HepG2 (cell line): ENCODE measurements around the gene IL17RB. TPM values are rescaled to one million over a fixed set of nuclear protein-coding genes. Genes with fewer than 3 reads are reported as not detected.

Source experiments
- ATAC-seq: fragments of 200-7000 bp; cut with Tn5 transposase; 3 replicates; pipeline ENCODE4 v1.9.1; 2020; ENCODE audit warnings: mild to moderate bottlenecking, moderate library complexity
- BruUV-seq: library from RNA; stranded (reverse); fragments of 400-500 nt; replicated peaks from 2 replicates; lab custom pipeline; 2021; lab: Mats Ljungman, UMichigan
- CTCF ChIA-PET: fragments of 300-600 bp; formaldehyde crosslinking; extraction: SDS; loops from one replicate; lab custom pipeline; 2021; ENCODE audit warnings: low total read pairs, inconsistent platforms, low intra/inter-chr PET ratio; lab: Yijun Ruan, JAX
- POLR2A ChIA-PET: fragments of 350-600 bp; sonication (Branson Sonifier 250); formaldehyde crosslinking; loops from one replicate; lab custom pipeline; 2020; ENCODE audit warnings: antibody characterized with exemption, inconsistent platforms; lab: Yijun Ruan, JAX
- DNase-seq: peaks from one replicate; pipeline ENCODE4 v3.0.0-alpha.2; 2015; ENCODE audit warnings: low spot score
- FAIRE-seq: peaks from 3 replicates; lab custom pipeline; 2011; peaks lifted over from hg19 to GRCh38; lab: Jason Lieb, UNC
- H2AFZ ChIP-seq: one replicate; pipeline ENCODE4 v1.6.1; 2011; ENCODE audit warnings: low read length, inconsistent platforms
- H3K27ac ChIP-seq: fragments of 300-600 bp; 3 replicates; pipeline ENCODE4 v1.8.0; 2011; ENCODE audit warnings: mixed run types, mild to moderate bottlenecking, mixed read lengths, low read length, inconsistent platforms; ENCODE audit not compliant: insufficient read depth; ENCODE audit errors: extremely low read length
- H3K27me3 ChIP-seq, 2 experiments: fragments of 200-600 bp in 1 of 2; 2 replicates in 1 of 2; 3 replicates in 1 of 2; pipeline versions ENCODE4 v1.6.0 to v1.8.0; 2011; ENCODE audit warnings: low read length in 2 of 2, mild to moderate bottlenecking in 2 of 2, moderate library complexity in 2 of 2, inconsistent platforms in 1 of 2; ENCODE audit not compliant: insufficient read depth in 2 of 2, control insufficient read depth in 1 of 2
- H3K36me3 ChIP-seq, 2 experiments: fragments of 200-600 bp in 1 of 2; replicated peaks in 1 of 2; 2 replicates in 1 of 2; 3 replicates in 1 of 2; pipeline versions ENCODE4 v1.5.1 to v1.8.0; 2011; ENCODE audit warnings: low read length in 2 of 2, inconsistent platforms in 1 of 2; ENCODE audit not compliant: insufficient read depth in 2 of 2, control insufficient read depth in 1 of 2
- H3K4me1 ChIP-seq: 2 replicates; pipeline ENCODE4 v1.5.1; 2012; ENCODE audit warnings: low read length, inconsistent platforms; ENCODE audit not compliant: insufficient read depth
- H3K4me2 ChIP-seq: 2 replicates; pipeline ENCODE4 v1.6.0; 2011; ENCODE audit warnings: low read depth, low read length, inconsistent platforms
- H3K4me3 ChIP-seq, 3 experiments: fragments of 200-600 bp in 1 of 3; sonication (generic), shearing (Covaris generic) in 1 of 3; replicated peaks in 1 of 3; 2 replicates each; pipeline ENCODE4 v1.5.1; 2011 to 2016; ENCODE audit warnings: low read length in 3 of 3, inconsistent platforms in 2 of 3, low read depth in 2 of 3, mild to moderate bottlenecking in 2 of 3, control low read depth in 1 of 3, mixed read lengths in 1 of 3; ENCODE audit not compliant: insufficient read depth in 1 of 3
- H3K79me2 ChIP-seq: one replicate; pipeline ENCODE4 v1.6.1; 2011; ENCODE audit warnings: low read length, inconsistent platforms; ENCODE audit not compliant: insufficient read depth
- H3K9ac ChIP-seq: 2 replicates; pipeline ENCODE4 v1.6.0; 2011; ENCODE audit warnings: mild to moderate bottlenecking, low read depth, low read length, inconsistent platforms; ENCODE audit not compliant: insufficient read depth
- H3K9me3 ChIP-seq: 2 replicates; pipeline ENCODE4 v1.5.1; 2012; ENCODE audit warnings: mild to moderate bottlenecking, low read length
- H4K20me1 ChIP-seq: 2 replicates; pipeline ENCODE4 v1.6.0; 2011; ENCODE audit warnings: inconsistent platforms, mild to moderate bottlenecking, low read length, moderate library complexity; ENCODE audit not compliant: insufficient read depth
- GMEB2 ChIP-seq: IDR thresholded peaks from 2 replicates; pipeline ENCODE4 v1.6.1; 2016; ENCODE audit warnings: missing biosample characterization, missing genetic modification reagents, low read depth
- HCFC1 ChIP-seq: fragments of 150-350 bp; IDR thresholded peaks from 2 replicates; pipeline ENCODE4 v1.6.1; 2014; ENCODE audit warnings: low read depth, low read length
- HIC2 ChIP-seq: sonication (generic); formaldehyde crosslinking; IDR thresholded peaks from 2 replicates; pipeline ENCODE4 v1.9.0; 2022; ENCODE audit warnings: low read depth, missing genetic modification reagents
- KDM6A ChIP-seq: IDR thresholded peaks from 2 replicates; pipeline ENCODE4 v1.6.1; 2016; ENCODE audit warnings: low read depth
- MIXL1 ChIP-seq: IDR thresholded peaks from 2 replicates; pipeline ENCODE4 v1.6.1; 2016
- NFE2 ChIP-seq: sonication (generic); formaldehyde crosslinking; IDR thresholded peaks from 2 replicates; pipeline ENCODE4 v1.4.0; 2020; ENCODE audit warnings: missing genetic modification reagents
- RAD21 ChIP-seq: fragments of 450-650 bp; formaldehyde crosslinking; IDR thresholded peaks from 2 replicates; pipeline ENCODE4 v1.5.0; 2020; ENCODE audit warnings: mild to moderate bottlenecking
- SMYD3 ChIP-seq: sonication (generic); formaldehyde crosslinking; IDR thresholded peaks from 2 replicates; pipeline ENCODE4 v1.8.1; 2023; ENCODE audit warnings: mild to moderate bottlenecking, missing genetic modification reagents
- ZNF34 ChIP-seq: sonication (generic); formaldehyde crosslinking; IDR thresholded peaks from 2 replicates; pipeline ENCODE4 v1.4.0; 2020; ENCODE audit warnings: mild to moderate bottlenecking, missing genetic modification reagents, borderline replicate concordance
- ZNF343 ChIP-seq: sonication (generic); formaldehyde crosslinking; IDR thresholded peaks from 2 replicates; pipeline ENCODE4 v1.4.0; 2020; ENCODE audit warnings: mild to moderate bottlenecking, missing genetic modification reagents
- ZNF44 ChIP-seq: sonication (generic); formaldehyde crosslinking; IDR thresholded peaks from 2 replicates; pipeline ENCODE4 v1.5.1; 2020; ENCODE audit warnings: mild to moderate bottlenecking, missing genetic modification reagents
- ZNF468 ChIP-seq: sonication (generic); formaldehyde crosslinking; IDR thresholded peaks from 2 replicates; pipeline ENCODE4 v1.8.0; 2022; ENCODE audit warnings: mild to moderate bottlenecking, moderate library complexity, missing genetic modification reagents
- ZNF703 ChIP-seq: sonication (generic); formaldehyde crosslinking; IDR thresholded peaks from 2 replicates; pipeline ENCODE4 v1.5.1; 2020; ENCODE audit warnings: missing genetic modification reagents, mild to moderate bottlenecking, moderate library complexity, borderline replicate concordance
- ZSCAN22 ChIP-seq: sonication (generic); formaldehyde crosslinking; IDR thresholded peaks from 2 replicates; pipeline ENCODE4 v1.4.0; 2020; ENCODE audit warnings: mild to moderate bottlenecking, missing genetic modification reagents
- WGBS: methylation state at CpG from one replicate; pipeline ENCODE4 v1.1.6; 2017; ENCODE audit warnings: low lambda C conversion rate; 5-methylcytosine and 5-hydroxymethylcytosine counted together
- in situ Hi-C: cut with HindIII; loops from 2 replicates; pipeline ENCODE4 v1.10.0; 2017; ENCODE audit warnings: low pct_unique_long_range_greater_than_20kb; ENCODE audit not compliant: extremely low pct_ligation_motif_present
- intact Hi-C: fragments of 100-400 bp; cut with micrococcal nuclease; formaldehyde crosslinking; loops from one replicate; pipeline ENCODE4 v1.10.0; 2022; ENCODE audit not compliant: unreplicated experiment
- polyA plus RNA-seq, 8 experiments: library from polyadenylated mRNA; depleted of rRNA in 3 of 8; stranded (reverse) in 7 of 8; unstranded in 1 of 8; fragments of >200 nt; fragmentation: Illumina TruSeq in 4 of 8; extraction: Trizol in 4 of 8; gene quantifications; 2 replicates each; pipeline versions ENCODE4 v1.2.1 to v1.2.3, GENCODE V29; 2011 to 2016; ENCODE audit warnings: low read depth in 4 of 8, missing spikeins in 1 of 8, mixed read lengths in 1 of 8; ENCODE audit not compliant: insufficient read depth in 1 of 8
- total RNA-seq, 5 experiments: library from RNA; depleted of rRNA; stranded (reverse); fragments of >200 nt; fragmentation: Illumina TruSeq; extraction: Trizol; gene quantifications; 2 replicates each; pipeline ENCODE4 v1.2.3, GENCODE V29; 2016; ENCODE audit warnings: low read depth in 1 of 5

Gene IL17RB
- total and polyA plus RNA-seq, 2 of the 13 experiments (the other 11 are each of a cell fraction or from before 2014, with no cell fraction given), result 130 to 190 TPM

- Histone ChIP-seq H3K36me3 (no peaks in the 10 kb centered on the region), H3K79me2 (no peaks in the 10 kb centered on the region), H3K4me2 (no peak overlapping the region), H3K27ac (no peak overlapping the region), H3K9me3 (no peaks in the 10 kb centered on the region), H3K27me3 (no peaks in the 10 kb centered on the region; a peak in 1 of 5 replicates), H3K4me3 (no peak overlapping the region), H3K9ac (no peak overlapping the region), H4K20me1 (no peaks in the 10 kb centered on the region), H3K4me1 (peaks cover 18% of the 10 kb centered on the region), H2AFZ (no peak overlapping the region)
- ChIA-PET CTCF (no interaction called here), POLR2A (no interaction called here)
- 64% methylated on average over 3 of the region's 18 CpGs for WGBS
- TF ChIP-seq ZNF703 (no peak), SMYD3 (no peak), HCFC1 (no peak), ZSCAN22 (CRISPR knock-in tag) (no peak), GMEB2 (CRISPR knock-in tag) (no peak), ZNF44 (no peak), MIXL1 (no peak), ZNF34 (CRISPR knock-in tag) (no peak), KDM6A (CRISPR knock-in tag) (no peak), RAD21 (no peak), ZNF468 (no peak), HIC2 (CRISPR knock-in tag) (no peak), NFE2 (CRISPR knock-in tag) (no peak), ZNF343 (CRISPR knock-in tag) (no peak)
- in situ Hi-C loops, result no loop called here
- intact Hi-C loops, result no loop called here
- ATAC-seq (peak; percentile 5; the same call in 1 of the 3 replicates), FAIRE-seq (no peak), DNase-seq (no peak)
- no TSS peak for BruUV-seq
Measured at GRCh38 chr3:53803124-53803815, 43.1 kb upstream of the IL17RB start.
